ENCODE measurements around the gene TRAPPC12.
A peak's percentile ranks its signal among the peaks of the same experiment; 100 is the strongest.

Gene TRAPPC12

GRCh38 chr2:3518496-3519254, 139.2 kb downstream of the TRAPPC12 start:
- Histone ChIP-seq H3K79me2 (ENCODE audit: insufficient read depth, low read depth) (peaks cover 14% of the 10 kb centered on the region; the same call in 1 of the 2 replicates), H3K9ac (peak overlapping the region; percentile 92), H3K36me3 (ENCODE audit: insufficient read depth) (no peaks in the 10 kb centered on the region), H3K4me3 (IDR thresholded peaks at IDR 0.05; ENCODE audit: insufficient read depth, low read depth, low read length) (no peak overlapping the region), H3K27me3 (ENCODE audit: insufficient read depth, low read depth) (no peaks in the 10 kb centered on the region), H2AFZ (ENCODE audit: low read depth) (peak overlapping the region; percentile 90), H3K4me2 (peak overlapping the region; percentile 98), H4K20me1 (ENCODE audit: insufficient read depth) (no peaks in the 10 kb centered on the region), H3K27ac (peak overlapping the region; percentile 91), H3K4me1 (ENCODE audit: low read depth, poor library complexity, severe bottlenecking) (peaks cover 16% of the 10 kb centered on the region)
- TF ChIP-seq CTCF (conservative IDR thresholded peaks at IDR 0.05; ENCODE audit: low read depth, low read length), result no peak

- Histone ChIP-seq H3K36me3 (ENCODE audit: insufficient read depth) (no peaks in the 10 kb centered on the region), H3K9ac (peak within 1 kb of the TSS; percentile 92), H3K79me2 (ENCODE audit: insufficient read depth, low read depth) (peaks cover 14% of the 10 kb centered on the region; the same call in 1 of the 2 replicates), H2AFZ (ENCODE audit: low read depth) (peak within 1 kb of the TSS; percentile 90), H3K4me1 (ENCODE audit: low read depth, poor library complexity, severe bottlenecking) (peaks cover 16% of the 10 kb centered on the region), H3K27ac (peak within 1 kb of the TSS; percentile 91), H4K20me1 (ENCODE audit: insufficient read depth) (no peaks in the 10 kb centered on the region), H3K27me3 (ENCODE audit: insufficient read depth, low read depth) (no peaks in the 10 kb centered on the region), H3K4me3 (IDR thresholded peaks at IDR 0.05; ENCODE audit: insufficient read depth, low read depth, low read length) (peak within 1 kb of the TSS; percentile 77), H3K4me2 (peak within 1 kb of the TSS; percentile 98)
- TF ChIP-seq CTCF (conservative IDR thresholded peaks at IDR 0.05; ENCODE audit: low read depth, low read length), result no peak
Measured at GRCh38 chr2:3519255-3520205, 140.0 kb downstream of the TRAPPC12 start, which contains the start of gene ADI1. Gene ADI1, minus strand, starts transcription at chr2:3519531. Its CDS starts 44 bp downstream, at chr2:3519487.

GRCh38 chr2:3520591-3520990, 141.1 kb downstream of the TRAPPC12 start:
- Histone ChIP-seq H3K4me2 (peak overlapping the region; percentile 98), H4K20me1 (ENCODE audit: insufficient read depth) (no peaks in the 10 kb centered on the region), H2AFZ (ENCODE audit: low read depth) (peak overlapping the region; percentile 90; the same call in 1 of the 2 replicates), H3K79me2 (ENCODE audit: insufficient read depth, low read depth) (peaks cover 14% of the 10 kb centered on the region; the same call in 1 of the 2 replicates), H3K4me3 (IDR thresholded peaks at IDR 0.05; ENCODE audit: insufficient read depth, low read depth, low read length) (peak overlapping the region; percentile 3), H3K27me3 (ENCODE audit: insufficient read depth, low read depth) (no peaks in the 10 kb centered on the region), H3K4me1 (ENCODE audit: low read depth, poor library complexity, severe bottlenecking) (peaks cover 16% of the 10 kb centered on the region), H3K36me3 (ENCODE audit: insufficient read depth) (no peaks in the 10 kb centered on the region), H3K9ac (peak overlapping the region; percentile 92; the same call in 1 of the 2 replicates), H3K27ac (no peak overlapping the region)
- no peak for TF ChIP-seq CTCF (conservative IDR thresholded peaks at IDR 0.05; ENCODE audit: low read depth, low read length)

GRCh38 chr2:3522961-3523421, 143.5 kb downstream of the TRAPPC12 start:
- no peaks in the 10 kb centered on the region for H3K36me3 ChIP-seq (ENCODE audit: insufficient read depth)
- H3K4me2 ChIP-seq, result no peak overlapping the region
- no peak overlapping the region for H2AFZ ChIP-seq (ENCODE audit: low read depth)
- peaks cover 2% of the 10 kb centered on the region; the same call in 1 of the 2 replicates for H3K79me2 ChIP-seq (ENCODE audit: insufficient read depth, low read depth)
- H3K27me3 ChIP-seq (ENCODE audit: insufficient read depth, low read depth), result no peaks in the 10 kb centered on the region
- no peaks in the 10 kb centered on the region for H4K20me1 ChIP-seq (ENCODE audit: insufficient read depth)
- H3K4me1 ChIP-seq (ENCODE audit: low read depth, poor library complexity, severe bottlenecking), result peaks cover 21% of the 10 kb centered on the region
- no peak overlapping the region for H3K9ac ChIP-seq
- no peak overlapping the region for H3K4me3 ChIP-seq (IDR thresholded peaks at IDR 0.05; ENCODE audit: insufficient read depth, low read depth, low read length)
- TF ChIP-seq CTCF (conservative IDR thresholded peaks at IDR 0.05; ENCODE audit: low read depth, low read length), result no peak
- no peak overlapping the region for H3K27ac ChIP-seq
